Pons (tissue), 1 donor: ENCODE data around the gene DUSP5.
"Not testable (repeated sequence)": the region's sequence is repeated elsewhere in the genome, so short reads cannot be mapped to it uniquely, and the experiment has no call there.

Experiments used
- DNase-seq: peaks from one replicate; pipeline ENCODE4 v3.0.0-alpha.2; 2016; ENCODE audit warnings: low spot score

The DUSP5 gene

DNA sequence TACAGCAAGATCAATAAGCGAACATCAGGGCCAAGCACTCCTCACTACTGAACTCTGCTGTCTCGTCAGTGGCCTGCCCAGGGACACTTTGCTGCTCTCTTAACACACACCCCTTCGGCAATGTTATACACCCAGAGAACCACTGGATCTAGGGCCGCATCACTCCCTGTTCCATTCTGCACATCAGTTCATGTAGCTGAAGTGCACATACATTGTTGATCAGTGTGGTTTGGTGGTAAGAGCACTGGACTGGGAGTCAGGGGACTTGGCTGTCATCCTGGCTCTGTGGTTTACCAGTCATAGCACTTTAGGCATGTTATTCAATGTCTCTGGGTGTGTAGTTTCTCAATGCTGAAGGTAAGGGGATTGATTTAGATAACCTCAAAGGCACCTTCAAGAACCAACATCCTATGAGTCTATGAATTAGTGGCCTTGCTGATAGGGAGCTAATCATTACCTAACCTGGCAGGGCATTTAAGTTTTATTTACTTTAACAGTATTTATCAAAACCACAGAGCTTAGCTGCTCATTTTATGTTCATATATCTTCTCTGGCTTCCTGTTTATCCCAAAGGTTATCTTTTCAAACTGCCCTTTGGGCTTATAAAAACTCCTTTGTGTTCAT, 24.8 kb downstream of the DUSP5 start:
- no peak for DNase-seq

DNA sequence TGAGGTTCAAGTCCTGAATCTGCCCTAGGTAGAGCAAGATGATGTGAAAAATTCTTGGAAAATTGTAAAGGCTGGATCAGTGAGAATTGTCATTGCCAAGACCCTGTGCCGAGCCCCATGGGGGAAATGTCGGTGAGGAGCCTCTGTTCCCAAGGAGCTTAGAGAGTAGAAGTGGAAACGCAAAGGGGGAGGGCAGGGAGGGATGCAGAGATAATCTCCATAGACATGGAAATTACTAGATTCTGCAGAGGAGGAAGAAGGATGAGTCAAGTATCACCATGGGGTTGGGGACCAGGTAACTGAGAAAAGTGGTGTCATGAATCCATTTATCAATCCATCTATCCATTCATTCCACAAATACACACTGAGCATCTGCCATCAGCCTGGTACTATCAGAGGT, 26.0 kb downstream of the DUSP5 start:
- DNase-seq = no peak

DNA sequence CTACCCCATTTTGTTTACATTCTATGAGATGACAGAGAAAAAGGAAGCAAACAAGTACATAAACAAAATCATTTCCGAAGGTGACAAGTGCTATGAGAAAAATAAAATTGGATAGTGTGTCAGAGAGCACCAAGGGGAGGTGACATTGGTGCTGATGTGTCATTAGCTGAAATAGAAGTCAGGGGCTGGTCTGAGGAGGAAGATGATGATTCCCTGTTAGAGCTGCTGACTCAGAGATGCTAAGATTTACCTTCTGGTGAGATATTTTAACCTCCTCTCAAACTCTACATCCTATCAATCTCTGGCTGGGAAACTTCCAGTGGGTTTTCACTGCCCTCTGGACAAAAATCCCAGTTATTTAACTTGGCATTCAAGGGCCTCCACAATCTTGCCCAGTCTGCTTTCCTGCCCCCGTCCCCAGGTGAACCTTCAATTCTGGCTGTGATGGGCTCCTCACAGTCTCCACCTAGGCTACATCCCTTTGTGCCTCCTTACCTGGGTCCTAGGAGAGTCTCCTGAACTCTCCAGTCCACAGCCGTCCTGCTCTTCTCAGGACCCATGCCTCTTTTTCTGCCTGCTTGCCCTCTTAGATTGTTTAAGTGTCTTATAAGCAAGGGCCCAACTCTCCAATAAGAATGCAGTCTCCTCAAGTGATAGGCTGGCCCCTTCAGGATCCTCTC, 26.6 kb downstream of the DUSP5 start:
- no peak for DNase-seq

DNA sequence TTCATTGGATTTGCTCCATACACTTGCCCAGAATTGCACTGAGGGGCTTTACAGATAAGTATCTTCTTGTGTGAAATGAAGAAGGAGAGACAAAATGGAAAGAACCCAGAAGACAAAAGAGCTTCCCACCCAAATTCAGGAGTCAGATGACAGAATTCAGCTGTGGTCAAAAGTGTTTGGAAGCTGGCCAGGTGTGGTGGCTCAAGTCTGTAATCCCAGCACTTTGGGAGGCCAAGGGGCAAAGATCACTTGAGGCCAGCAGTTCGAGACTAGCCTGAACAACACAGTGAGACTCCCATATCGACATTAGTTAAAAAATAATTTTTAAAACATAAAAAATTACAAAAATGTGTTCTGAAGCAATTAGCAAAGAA, 27.1 kb downstream of the DUSP5 start:
- DNase-seq = no peak

DNA sequence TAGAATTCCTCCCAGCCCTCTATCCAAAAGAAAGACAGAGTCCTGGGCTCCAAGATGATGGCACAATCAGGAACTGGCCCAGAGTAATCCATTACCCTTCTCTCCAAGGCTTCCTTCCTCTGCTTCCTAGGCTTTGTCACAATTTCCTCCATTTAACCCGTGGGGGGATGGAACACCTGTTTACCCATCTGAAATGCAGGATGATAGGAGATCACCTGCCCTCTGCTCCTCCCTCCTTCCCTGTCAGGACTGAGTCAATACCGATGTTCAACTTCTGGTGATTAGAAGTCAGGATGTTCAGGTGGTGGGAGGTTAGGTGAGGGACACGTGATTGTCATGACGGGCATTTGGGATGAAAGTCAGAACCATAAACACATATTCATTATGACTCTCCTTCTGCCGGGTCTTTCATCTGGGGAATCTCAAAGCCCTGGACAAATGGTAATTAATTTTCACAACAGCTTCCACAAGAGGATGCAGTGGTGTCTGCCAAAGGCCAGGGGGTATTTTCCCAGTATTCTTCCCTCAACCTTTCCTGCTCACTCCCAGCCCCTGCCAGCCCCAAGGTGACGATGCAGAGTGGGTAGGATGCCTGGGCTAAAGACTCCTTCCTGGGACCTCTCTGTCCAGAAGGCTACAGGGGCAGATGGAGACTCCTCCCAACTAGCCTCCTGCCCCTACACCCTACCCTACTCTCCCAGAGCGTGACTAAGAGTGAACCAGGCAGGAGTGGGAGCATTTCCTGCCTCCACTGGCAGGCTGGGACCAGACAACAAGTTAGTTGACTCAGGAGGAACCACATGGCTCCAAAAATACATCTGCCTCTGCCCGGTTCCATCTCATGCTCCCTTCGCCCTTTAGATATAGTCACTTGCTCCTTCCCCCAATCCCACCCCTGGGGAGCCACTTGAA, 27.9 kb downstream of the DUSP5 start:
- no peak for DNase-seq

DNA sequence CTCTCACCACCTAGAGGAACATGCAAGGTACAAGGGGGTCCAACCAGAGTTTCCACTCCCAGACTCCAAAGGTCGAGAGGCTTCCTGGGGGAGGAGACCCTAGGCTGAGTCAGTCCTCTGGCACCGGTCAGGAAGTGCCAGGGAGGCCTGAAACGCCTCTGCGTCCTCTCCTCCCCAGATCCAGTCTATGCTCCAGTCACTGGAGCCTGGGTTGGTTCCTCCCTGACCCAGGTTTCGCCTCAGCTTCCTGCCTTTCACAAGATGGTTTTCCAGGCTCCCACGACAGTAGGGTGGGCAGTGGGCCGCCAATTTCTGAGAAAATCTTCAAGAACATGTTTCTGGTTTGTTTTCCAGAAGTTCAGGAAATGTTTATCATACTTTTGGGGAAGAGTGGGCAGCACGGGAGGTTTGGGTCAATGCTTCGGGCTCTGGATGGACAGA, 30.0 kb downstream of the DUSP5 start:
- DNase-seq = no peak

DNA sequence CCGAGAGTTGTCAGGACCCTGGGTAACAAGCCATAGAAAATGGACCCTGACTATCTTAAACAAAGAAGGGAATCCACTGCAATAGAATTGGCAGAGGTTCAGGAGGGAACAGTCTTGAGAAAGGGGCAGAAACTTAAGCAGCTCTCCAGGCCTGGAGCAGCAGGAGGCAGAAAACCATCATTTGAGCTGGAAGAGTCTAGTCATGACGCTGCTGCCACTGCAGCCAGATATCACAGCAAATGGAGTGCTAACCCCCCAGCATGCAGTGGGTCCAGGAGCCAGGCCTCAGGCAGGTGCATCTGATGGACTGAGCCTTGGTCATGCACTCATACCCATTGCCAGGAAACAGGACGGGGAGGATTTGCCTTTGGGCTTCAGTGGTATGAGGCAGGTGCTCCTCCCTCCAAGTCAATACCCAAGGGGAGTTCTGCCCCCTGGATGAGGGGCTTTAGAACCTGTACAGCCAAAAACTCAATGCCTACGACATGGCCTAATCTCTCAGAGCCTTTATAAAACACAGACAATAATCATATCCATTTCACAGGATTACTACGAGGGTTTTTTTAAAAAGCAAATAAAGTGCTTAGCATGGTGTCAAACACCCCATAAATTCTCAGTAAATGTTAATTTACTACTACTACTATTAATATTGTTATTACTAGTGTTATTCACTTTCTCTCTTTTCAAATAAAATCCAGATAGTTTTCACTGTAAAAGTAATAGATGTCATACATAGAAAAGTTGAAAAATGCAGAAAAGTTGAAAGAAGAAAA, 30.7 kb downstream of the DUSP5 start:
- no peak for DNase-seq

DNA sequence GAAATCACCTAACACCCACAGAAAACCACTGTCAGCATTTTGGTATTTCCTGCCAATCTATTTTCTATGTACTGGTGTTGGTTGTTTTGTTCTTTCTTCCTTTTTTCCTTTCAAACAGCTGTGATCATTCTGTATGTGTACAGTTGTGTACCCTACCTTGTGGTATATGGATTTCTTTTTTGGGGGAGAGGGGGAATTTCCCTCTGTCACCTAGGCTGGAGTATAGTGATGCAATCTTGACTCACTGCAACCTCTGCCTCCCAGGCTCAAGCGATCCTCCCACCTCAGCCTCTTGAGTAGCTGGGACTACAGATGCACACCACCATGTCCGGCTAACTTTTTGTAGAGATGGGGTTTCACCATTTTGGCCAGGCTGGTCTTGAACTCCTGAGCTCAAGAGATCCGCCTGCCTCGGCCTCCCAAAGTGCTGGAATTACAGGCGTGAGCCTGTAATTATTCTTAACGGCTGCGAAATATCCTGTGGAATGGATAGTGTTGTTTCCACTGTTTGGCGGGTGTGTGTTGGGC, 31.4 kb downstream of the DUSP5 start:
- DNase-seq = not testable (repeated sequence)

DNA sequence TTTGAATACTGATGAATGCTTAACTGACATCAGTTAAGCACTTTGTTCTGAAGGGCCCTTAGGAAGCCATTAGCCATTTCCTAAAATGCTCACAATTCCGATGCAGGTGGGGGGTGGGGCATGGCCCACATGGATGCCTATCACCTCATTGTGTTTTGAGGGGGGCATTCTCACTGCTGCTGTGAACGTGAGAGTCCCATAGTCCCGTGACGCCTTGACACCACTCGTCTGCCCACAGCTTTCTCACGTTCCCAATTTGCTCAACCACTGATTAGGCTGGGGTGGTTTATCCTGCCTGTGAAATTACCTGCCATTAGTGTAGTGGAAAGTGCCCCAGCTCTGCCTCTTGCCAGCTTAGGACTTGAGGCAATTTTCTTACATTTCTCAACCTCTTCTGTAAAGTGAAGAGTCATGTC, 31.9 kb downstream of the DUSP5 start:
- DNase-seq = no peak

DNA sequence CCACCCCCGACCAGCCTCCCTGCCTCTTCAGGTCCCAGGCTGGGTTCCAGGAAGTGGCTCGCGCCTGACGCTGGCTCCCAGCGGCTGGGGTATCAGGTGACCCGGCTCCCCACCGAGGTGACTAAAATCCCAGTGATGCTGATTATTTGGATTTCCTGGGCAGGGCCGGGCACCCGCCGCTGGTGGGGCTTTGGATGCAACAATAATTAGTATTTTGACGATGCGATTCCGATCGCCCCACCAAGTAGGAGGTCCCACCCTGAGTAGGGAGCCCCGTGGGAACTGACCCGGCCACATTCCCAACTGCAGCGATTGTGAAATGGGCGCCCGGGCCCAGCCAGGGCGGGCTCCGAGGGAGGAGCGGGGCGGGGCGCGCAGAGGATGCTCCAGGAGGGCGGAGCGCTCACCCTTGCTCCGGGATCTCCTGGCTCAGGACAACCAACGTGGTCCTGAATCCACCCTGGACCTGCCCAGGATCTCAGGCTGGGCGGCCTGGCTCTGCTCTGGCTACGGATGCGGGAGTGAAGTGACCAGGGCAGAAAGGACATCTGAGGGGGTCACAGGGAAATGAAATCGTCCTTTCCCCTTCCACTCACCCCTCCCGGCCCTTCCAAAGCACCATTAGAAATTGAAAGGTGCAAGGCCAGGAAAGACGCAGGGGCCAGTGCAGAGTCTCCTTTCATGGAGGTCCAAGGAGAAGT, 32.6 kb downstream of the DUSP5 start:
- DNase-seq = no peak

DNA sequence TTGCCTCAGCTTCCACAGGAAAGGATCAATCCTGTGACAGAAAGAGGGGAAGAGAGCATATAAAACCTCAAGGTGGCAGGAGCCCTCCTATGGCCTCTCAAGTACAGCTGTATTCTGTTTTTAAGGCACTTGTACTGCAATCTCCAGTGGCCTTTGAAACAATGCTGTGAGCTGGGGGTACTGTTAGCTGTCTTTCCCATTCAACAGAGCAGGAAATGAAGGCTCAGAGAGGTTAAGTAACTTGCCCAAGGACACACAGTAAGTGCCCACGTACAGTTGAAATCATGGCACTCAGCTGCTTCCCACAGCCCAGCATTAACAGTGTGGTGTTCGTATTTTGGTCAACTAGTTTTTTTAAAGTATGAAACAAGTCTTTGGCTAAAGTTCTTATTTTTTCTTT, 34.0 kb downstream of the DUSP5 start:
- no peak for DNase-seq

DNA sequence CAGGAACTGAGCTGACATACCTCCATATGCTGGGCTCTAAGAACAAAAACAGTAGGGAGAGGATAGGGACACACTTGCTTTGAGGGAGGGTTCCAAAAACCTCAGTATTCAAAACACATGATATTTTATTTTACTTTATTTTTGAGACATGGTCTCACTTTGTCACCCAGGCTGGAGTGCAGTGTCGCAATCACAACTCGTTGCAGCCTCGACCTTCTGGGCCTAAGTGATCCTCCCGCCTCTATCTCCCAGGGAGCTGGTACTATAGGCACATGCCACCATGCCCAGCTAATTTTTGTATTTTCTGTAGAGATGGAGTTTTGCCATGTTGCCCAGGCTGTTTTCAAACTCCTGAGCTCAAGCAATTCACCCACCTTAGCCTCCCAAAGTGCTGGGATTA, 34.9 kb downstream of the DUSP5 start:
- DNase-seq = not testable (repeated sequence)

DNA sequence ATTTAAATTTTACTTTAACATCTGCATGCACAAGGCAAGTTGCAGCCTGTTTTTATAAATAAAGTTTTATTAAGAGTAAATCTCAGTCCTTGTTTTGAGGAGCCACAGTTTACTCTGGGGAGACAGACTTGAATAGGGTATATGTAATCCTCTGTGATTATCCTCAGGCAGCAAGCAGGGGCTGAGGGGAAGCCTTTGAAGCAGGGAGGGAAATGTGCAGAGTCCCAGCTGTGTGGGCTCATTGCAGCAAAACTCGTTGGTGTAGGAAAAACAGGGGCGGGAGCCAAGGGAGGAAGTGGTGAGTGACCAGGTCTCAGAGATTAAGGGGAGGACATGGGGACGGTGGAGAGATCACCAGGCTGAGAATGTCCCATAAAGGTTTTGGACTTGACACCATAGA, 35.4 kb downstream of the DUSP5 start:
- DNase-seq = no peak

DNA sequence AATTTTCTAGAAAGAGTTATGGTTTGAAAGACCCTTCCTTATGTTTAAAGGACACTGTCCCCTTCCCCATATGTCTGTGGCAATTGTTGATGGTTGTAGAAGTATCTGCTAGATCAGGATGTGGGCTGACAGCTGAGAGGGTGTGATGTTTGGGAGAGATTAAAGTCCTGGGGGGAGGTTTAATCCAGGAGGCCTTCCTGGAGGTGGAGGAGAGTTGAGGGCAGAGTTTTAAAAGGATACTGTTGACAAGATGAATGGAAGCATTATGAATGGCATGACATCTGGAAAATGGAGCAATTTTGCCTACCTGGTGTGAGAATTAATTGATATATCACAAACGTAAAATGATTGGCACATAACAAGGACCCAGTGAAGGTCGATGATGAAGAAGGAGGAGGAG, 36.9 kb downstream of the DUSP5 start:
- no peak for DNase-seq

DNA sequence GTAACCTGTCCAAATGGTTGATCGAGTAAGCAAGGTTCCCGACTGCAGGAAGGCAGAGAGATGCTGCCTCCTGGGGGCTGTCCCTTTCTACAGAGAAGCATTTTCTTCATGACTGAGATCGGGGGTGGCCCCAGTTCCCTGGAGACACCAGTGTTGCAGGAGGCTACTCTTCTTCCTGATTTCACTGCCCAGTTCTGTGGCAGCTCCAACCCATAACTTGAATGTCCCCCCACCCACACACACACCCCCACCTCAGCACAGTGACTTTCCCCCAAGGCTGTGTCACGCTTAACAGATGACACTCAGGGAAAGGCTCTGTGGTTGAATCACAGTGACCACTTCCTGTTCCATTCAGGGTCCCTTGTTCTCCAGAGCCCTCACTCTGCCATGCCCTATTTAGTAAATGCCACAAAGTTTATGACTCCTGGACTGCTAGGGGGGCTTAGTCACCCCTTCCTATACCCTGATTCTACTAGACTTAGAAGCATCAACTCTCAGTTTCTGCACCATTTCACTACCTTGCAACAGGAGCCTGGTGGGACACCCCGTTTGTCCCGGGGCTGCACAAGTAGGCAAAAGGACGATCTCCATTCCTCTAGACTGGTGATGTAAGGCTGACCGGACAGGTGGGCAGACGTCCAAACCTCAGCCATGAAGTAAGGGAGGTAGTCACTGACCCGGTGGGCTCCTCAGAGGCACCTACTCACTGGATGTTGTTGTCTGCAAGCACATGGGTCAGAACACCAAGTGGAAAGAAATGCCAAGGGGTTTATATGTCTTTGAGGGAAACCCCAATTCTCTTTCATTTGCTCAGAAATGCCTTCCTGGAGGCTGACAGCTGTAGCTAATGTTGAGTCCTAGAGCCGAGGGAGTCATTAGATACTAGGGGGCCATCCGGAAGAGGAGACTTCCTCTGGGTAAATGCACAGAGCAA, 38.5 kb downstream of the DUSP5 start:
- DNase-seq = no peak

DNA sequence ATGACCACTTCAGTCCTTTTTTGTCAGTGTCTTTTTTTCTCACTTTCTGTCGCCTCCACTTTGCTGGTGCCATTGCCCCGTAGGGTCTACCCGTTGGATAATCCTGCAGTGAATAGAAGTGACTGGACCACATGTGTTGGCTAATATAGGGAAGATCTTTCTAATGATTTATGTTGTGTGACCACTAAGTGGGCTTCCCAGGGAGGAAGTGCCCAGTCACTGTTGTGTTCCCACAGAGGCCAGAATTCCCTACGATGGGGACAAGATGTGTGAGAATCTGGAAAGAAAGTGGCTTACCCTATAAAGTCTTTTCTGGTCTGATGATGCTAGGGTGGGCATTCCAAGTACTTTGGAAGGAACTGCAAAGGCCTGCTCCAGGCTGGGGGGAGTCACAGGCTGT, 41.4 kb downstream of the DUSP5 start:
- DNase-seq = no peak

DNA sequence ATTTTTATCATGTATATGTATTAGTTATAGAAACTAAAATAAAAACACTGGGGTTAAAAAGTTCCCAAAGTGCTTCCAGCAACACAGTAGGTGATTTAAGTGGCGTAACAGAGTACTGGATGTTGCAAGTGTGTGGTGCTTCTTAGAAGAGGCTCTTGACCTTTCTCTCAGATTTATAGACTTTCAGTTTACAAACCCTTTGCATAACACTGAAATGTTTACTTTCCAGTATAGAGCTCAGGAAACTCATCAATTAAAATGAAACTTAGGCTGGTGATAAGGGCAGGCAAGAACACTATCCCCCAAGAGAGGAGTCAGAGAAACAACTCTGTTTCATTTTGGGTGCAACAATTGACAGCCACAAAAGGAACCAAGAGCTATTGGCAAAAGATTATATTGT, 42.3 kb downstream of the DUSP5 start:
- DNase-seq = no peak

DNA sequence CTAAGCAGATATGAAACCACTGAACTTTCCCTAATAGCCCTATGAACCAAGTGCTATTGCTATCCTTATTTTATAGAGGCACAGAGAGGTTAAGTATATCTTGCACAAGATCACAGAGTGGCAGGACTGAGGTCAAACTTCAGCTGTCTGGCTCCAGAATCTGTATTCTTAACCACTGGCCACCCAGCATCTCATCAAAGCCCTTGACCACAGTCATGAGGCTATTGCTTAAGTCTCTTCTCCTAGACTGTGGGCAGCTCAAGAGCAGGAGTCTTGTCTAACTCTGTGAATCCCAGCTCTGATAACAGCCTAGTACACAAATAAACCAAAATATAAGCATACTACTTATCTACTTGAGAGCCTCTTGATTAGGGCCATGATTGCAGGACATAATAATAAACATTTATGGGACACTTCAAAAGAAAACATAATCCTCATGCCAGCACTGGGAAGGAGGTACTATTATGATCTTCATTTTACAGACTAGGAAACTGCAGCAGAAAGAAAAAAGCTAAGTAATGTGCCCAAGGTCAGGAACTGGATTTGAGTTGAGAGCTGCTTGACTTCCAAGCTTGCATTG, 47.3 kb downstream of the DUSP5 start:
- DNase-seq = peak; percentile 32

DNA sequence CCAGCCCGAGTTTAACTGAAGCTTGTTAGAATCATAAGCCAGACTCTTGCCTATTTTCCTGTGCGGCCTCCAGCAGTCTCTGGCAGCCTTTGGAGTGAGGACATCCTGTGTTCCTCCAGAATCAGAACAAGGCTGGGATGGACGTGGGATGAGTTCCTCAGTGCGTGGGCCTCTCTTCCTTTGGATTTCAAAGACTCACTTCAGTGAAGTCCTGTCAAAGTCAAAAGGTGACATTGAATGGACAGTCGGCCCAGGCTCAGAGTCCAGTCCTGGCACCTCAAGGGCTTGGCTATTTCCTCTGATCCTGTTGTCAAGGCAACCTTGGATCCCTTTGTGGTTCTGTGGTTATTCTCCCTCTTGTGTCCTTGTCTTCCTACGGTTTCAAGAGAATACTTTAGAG, 48.4 kb downstream of the DUSP5 start:
- no peak for DNase-seq
